Adipose tissue (tissue), 3 donors: ENCODE data around the gene GRK3. TPM values are rescaled to one million over a fixed set of nuclear protein-coding genes. Genes with fewer than 3 reads are reported as not detected.
"Not testable (repeated sequence)": the region's sequence is repeated elsewhere in the genome, so short reads cannot be mapped to it uniquely, and the experiment has no call there.

Experiments
- H3K27ac ChIP-seq: one replicate; pipeline ENCODE4 v1.5.1; 2013; ENCODE audit warnings: low read depth, low read length
- WGBS, 3 donors: extraction: QIAGEN DNeasy Blood & Tissue Kit; methylation state at CpG; one replicate each; pipeline ENCODE4 v1.1.7; 2013; 5-methylcytosine and 5-hydroxymethylcytosine counted together
- polyA plus RNA-seq, 3 donors: library from polyadenylated mRNA; stranded (reverse); fragments of 200-250 nt; gene quantifications; one replicate each; pipeline ENCODE4 v1.2.3, GENCODE V29; 2013
- donor health status: healthy with polysubstance abuse.
- donor health status: Bipolar disorder and iron deficiency.
- donor health status: healthy.

GRK3 gene
- polyA plus RNA-seq, 3 donors: 5.8 to 17.6 (median 8.8) TPM

DNA sequence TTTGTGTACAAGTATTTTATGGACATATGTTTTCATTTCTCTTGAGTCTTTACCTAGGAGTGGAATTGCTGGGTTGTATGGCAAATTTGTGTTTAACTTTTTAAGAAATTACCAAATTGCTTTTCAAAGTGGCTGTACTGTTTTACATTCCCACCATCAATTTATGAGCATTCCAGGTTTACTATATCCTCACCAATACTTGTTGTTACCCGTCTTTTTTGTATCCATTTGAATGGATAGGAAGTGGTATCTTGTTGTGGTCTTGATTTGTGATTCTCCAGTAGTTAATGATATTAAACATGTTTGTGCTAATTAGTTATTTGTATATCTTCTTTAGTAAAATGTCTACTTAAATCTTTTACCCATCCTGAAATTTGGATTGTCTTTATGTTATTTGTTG lies 46.8 kb downstream of the GRK3 start:
- WGBS, 3 donors: 92 to 96% (median 93%) methylated on average over 1 of the region's 1 CpG

DNA sequence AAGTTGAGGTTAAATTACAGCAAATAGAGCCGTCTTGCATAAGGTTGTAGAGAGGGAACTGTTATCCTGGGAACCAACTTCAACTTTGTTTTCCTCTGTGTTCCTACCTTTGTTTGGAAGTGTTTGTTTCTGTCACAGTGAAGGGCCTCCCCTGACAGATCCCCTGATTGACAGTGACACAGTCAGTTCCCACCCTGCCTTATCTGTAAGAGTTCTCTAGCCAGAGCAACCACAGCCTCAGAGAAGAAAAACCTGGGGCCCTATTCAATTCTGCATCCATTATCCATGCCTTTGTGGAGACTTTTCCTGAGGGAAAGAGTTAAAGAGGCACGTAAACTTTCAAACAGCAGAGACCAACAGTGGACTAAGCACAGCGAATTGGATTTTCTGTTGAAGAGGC lies 48.7 kb downstream of the GRK3 start:
- WGBS, 3 donors: no CpG with 5 or more reads among the region's 3 CpGs

More for the DNA sequence above, 46.8 kb downstream of the GRK3 start:
- H3K27ac ChIP-seq: not testable (repeated sequence)

DNA sequence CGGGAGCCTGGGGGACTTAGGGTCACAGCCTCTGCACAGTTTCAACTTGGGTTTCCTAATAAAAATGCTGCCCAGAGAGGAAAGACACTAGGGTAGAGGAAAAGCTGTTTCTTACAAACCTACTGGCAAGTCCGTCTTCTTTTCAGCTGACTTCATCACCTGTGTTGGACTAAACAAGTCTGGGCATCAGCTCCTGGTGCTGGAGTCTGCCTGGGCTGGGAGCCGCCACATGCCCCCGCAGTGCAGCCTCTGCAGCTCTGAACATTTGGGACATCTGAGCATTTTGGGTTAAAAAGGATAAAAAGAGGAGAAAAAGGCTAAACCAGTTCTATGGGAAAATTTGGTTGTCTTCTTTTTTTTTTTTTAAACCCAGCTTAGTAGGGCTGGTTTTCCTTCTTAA lies 49.1 kb downstream of the GRK3 start:
- H3K27ac ChIP-seq: not testable (repeated sequence)
- 89 to 94% (median 93%) methylated on average over 3 of the region's 4 CpGs for WGBS, 3 donors

More for the DNA sequence above, 48.7 kb downstream of the GRK3 start:
- not testable (repeated sequence) for H3K27ac ChIP-seq

DNA sequence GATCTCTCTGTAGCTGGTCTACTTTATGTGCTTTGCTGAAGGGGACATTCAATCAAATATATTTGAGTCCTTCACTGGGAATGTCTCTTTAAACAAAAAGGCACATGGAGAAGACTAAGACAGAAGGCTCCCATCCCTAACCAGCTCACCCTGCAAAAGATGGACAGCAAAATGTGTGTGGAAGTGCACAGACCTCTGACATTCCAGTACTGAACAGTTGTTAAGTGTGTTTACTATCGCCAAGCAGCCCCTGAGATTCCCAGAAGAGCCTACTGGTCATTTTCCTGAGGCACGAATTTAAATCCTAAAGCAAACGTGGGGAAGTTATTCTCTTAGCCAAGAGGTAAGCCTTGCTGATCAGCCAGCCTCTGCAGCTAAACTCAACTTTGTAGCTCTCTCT lies 50.3 kb downstream of the GRK3 start:
- H3K27ac ChIP-seq: not testable (repeated sequence)
- WGBS, 3 donors: 42 to 68% (median 50%) methylated on average over 3 of the region's 3 CpGs

DNA sequence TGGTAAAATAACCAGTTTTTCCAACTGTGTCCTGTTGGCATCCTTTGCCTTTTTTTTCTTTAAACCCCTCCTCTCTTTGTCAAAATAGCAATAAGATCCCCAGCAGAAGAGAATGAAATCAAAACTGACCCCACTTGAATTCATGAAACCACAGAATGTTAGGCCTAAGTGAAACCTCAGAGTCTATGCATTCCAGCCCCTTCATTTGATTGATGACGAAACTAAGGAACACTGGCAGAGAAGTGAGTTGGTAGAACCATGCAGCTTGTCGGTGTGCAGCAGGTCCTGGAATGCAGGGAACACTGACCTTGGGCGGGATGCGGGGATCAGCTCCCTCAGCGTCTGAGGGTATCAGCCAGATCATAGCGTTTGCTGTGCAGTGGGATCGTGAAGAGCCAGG lies 57.5 kb downstream of the GRK3 start:
- 62 to 83% (median 78%) methylated on average over 7 of the region's 7 CpGs for WGBS, 3 donors
- H3K27ac ChIP-seq: no peak overlapping the region

DNA sequence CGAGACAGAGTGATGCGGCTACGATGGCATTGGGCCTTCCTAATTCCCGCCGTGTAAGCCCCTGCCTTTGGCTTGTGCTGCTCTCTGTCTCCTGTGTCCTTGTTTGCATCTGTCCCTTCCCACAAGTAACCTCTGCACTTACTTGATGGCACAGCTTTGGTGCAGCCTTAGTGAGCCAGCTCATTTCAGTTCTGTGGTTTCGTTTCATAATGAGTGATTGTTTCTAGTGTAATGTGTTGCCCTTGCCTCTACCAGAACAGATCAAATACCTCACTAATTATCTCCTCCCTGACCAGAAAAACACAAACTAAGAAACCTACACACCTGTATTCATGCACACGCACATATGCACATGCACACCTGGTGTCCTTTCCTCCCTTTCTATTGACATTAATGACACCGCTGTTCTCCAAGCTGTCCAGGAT lies 58.8 kb downstream of the GRK3 start:
- no peak overlapping the region for H3K27ac ChIP-seq
- WGBS, 3 donors: 86 to 89% (median 89%) methylated on average over 8 of the region's 8 CpGs

DNA sequence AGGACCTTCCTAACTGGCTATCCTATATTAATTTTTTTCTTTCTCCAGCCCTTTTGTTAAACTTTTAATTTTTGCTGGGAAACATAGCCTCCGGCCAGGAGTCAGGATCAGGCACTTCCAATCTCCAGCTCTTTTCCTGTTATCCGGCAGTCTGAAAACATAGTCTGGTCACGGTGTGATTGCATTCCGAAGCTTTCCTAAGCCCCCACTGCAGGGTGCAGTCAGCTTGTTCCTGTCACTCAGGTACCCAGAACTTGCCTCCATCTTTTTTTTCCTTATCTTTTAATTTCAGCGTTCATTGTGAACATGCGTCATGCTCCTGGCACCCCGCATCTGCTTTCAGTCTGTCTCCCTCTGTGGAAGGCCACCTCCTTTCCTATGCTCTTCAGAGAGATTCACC lies 59.4 kb downstream of the GRK3 start:
- WGBS, 3 donors: 95 to 97% (median 97%) methylated on average over 7 of the region's 7 CpGs
- no peak overlapping the region for H3K27ac ChIP-seq

DNA sequence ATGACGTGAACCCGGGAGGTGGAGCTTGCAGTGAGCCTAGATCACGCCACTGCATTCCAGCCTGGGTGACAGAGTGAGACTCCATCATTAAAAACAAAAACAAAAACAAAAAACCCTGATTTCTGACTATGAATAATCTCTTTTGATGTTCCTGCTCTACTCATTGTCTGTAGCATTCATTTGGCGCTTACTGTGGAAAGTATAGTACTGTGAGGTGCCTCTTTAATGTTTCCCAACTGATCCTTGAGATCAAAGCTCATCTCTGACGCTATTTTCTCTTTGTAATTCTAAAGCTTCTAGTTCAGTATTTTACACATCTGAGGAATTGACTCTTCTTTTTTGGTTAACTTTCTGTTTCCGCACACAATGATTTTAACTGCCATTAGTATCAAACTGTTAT lies 60.0 kb downstream of the GRK3 start:
- 90 to 92% (median 90%) methylated on average over 6 of the region's 6 CpGs for WGBS, 3 donors
- H3K27ac ChIP-seq: no peak overlapping the region

DNA sequence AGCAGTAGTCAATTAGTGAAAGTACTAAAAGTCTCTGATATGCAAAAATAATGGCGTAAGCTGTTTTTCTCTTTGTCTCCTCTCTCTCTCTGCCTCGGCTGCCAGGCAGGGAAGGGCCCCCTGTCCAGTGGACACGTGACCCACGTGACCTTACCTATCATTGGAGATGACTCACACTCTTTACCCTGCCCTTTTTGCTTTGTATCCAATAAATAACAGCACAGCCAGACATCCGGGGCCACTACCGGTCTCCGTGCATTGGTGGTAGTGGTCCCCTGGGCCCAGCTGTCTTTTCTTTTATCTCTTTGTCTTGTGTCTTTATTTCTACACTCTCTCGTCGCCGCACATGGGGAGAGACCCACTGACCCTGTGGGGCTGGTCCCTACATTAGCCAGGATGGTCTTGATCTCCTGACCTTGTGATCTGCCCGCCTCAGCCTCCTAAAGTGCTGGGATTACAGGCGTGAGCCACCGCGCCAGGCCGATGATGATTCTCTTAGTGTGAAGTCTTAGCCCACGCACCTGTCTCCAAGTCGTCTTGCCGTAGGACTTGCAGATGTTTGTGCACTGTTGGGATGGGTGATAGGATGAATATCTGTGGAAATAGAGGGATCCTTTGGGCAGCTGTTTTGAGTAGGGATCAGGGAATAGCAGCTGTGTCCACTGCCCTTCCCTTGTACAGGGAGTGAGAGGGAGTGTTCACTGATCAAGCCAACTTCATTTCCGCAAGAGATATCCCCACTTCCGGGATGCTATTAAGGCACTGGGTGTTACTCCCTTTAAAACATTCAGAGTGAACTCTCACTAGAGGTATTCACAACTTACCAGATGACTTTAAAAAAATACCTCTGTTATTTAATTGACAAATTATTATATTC lies 61.5 kb downstream of the GRK3 start:
- 88 to 92% (median 90%) methylated on average over 17 to 20 of the region's 20 CpGs for whole genome bisulfite sequencing, 3 donors
- H3K27ac ChIP-seq: not testable (repeated sequence)

DNA sequence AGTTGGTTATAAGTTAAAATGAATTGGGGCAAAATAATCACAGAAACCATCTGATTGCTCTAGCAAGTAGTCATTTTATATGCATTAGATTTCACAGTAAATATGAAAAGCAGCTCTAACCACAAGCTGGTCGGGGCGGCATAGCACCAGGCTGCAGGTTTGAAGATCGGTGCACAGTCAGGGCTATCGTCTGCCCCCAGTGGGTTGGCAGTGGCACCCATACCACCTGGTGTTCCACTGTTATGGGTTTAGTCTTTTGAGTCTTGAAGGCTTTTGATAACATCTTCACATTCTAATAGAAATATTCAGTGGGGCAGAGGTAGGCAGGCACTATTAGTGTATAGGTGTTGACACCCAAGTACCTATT lies 62.1 kb downstream of the GRK3 start:
- H3K27ac ChIP-seq: no peak overlapping the region
- 80 to 97% (median 91%) methylated on average over 4 of the region's 4 CpGs for WGBS, 3 donors

DNA sequence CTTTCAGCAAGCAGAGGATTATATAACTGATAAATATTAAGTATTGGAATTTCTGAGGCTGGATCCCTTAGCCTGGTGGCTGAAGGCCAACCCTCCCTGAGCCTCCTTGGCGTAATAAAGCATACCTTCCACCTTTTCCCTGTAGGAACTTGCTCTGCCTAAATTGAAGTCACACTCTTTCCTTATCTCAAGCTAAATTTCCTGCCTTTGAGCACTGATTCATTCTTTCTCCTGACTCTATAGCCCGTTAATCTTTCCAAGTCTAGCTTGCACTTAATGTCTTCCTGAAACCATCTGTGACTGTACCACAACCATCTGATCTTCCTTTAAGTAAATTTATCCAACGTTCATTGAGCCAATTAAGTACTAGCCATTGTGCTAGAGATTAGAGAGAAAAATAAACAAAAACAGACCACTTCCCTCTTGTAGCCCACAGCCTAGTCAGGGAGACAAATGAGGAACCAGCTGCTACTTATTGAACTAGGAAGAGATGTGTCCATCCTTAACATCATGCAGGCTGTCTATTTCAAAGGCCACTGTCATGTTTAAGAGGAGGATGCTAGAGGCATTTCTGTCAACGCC lies 62.9 kb downstream of the GRK3 start:
- WGBS, 3 donors: 32 to 57% (median 35%) methylated on average over 4 of the region's 4 CpGs
- H3K27ac ChIP-seq: no peak overlapping the region

DNA sequence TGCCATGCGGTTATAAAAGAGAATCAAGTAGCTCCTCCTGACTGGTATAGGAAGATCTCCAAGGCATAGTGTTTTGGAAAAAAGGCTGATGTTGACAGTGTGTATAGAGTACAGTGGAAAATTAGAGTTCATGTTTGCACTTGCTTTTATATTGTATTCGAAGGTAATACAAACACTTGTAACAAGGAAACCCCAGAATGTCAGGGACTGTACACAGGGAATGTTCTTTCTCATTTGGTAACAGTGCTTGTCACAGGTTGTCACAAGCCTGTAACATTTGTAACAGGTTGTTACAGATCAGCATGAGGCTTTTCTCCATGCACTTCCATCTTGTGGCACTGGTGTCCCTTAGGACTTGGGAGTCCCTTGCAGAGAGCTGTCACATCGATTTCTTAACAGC lies 64.0 kb downstream of the GRK3 start:
- 61 to 74% (median 68%) methylated on average over 3 of the region's 3 CpGs for WGBS, 3 donors
- H3K27ac ChIP-seq: no peak overlapping the region

DNA sequence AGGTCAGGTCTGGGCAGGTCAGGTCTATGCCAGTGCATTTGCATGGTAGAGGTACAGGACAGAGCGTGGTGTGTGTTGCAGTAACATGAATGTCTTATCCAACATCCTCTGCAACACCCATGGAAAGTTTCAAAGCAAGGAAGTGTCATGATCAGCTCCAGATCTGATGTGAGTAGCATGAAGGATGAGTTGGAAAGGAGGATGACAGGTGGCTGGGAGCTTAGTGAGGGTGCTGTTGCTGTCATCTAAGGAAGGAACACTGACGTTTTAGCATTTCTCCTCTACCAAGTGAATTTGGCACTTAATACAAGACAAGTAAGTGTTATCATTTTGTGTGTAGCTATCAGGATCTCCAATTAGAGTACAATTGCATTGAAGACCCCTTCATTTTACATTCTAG lies 65.1 kb downstream of the GRK3 start:
- WGBS, 3 donors: 69 to 76% (median 75%) methylated on average over 2 of the region's 2 CpGs

DNA sequence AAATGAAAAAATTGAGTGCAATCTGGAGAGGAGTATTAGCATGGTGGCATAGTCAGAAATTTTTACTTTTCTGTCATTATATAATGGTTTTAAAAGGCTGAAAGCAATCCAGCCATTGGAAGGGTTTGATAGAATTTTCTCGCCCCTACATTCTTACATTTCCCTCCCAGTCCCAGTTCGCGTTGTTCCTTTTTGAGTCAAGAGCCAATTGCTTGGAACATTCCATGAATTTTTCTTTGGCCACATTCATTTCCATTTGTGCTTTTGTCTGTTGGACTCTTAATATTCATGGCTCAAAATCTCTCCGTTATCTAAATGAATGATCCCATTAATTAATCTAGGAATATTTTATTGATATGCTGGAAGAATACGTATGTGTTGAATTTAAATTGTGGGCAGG lies 66.0 kb downstream of the GRK3 start:
- 59 to 73% (median 64%) methylated on average over 5 of the region's 5 CpGs for WGBS, 3 donors
- no peak overlapping the region for H3K27ac ChIP-seq

More for the DNA sequence above, 65.1 kb downstream of the GRK3 start:
- no peak overlapping the region for H3K27ac ChIP-seq

DNA sequence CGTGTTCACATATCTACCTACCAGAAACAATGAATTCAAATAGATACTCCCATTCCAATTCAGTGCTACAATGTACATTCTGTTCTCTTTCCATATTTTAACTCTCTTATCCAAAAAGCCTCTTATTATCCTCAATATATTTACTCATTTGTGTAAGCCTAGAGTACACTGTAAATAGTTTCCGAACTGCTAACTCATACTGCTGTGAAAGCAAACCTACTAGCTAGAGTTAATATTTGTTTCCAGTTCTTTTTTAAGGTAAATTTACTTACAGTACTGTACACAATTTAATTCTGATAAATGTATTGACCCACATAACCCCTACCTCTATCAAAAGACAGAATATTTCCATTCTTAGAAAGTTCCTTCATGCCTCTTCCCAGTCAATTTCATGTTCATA lies 71.8 kb downstream of the GRK3 start:
- no peak overlapping the region for H3K27ac ChIP-seq
- 45 to 92% (median 87%) methylated on average over 2 of the region's 2 CpGs for WGBS, 3 donors

DNA sequence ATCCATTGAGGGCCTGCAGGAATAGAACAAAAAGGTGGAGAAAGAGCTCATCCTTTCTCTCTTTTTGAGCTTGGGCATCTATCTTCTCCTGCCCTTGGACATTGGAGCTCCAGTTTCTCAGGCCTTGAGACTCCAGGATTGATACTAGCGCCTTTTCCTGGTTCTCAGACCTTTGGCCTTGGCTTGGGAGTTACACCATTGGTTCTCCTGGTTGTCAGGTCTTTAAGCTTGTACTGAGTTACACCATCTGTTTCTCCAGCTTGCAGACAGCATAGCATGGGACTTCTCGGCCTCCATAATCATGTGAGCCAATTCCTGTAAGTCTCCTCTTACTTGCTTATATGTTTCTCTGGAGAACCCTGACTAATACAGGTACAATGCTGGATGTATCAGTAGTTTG lies 72.6 kb downstream of the GRK3 start:
- no peak overlapping the region for H3K27ac ChIP-seq
- WGBS, 3 donors: 70 to 83% (median 71%) methylated on average over 2 of the region's 2 CpGs

DNA sequence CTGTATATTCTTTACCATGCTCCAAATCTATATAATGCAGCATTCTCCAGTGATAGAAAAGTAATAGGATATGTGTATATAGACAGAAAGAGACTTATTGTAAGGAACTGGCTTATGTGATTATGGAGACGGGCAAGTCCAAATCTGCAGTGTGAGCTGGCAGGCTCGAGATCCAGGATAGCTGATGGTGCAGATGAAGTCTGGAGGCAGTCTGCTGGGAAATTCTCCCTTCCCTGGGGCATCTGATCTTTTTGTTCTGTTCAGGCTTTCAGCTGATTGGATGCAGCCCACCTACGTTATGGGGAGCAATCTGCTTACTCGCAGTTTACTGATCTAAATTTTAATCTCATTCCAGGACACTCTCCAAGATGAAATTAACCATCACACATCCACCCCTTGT lies 73.2 kb downstream of the GRK3 start:
- WGBS, 3 donors: 94 to 96% (median 94%) methylated on average over 4 of the region's 4 CpGs
- H3K27ac ChIP-seq: no peak overlapping the region

DNA sequence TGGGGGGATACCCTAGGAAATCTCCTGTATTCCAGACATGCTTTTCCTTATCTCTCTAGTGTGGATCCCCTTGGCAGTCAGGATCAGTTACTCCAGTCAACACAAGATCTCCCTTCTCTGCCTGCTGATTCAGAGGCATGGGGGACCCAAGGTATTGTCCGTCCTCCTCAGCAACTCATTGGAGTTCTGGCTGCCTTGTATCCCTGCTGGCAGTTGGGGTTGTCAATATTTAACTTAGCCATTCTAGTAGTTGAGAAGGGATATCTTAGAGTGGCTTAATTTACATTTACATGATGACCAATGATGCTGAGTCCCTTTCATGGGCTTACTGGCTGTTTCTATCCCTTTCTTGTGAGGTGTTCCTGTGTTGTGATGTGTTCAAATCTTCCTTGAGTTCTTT lies 74.2 kb downstream of the GRK3 start:
- no peak overlapping the region for H3K27ac ChIP-seq
- WGBS, 3 donors: 87 to 96% (median 95%) methylated on average over 1 of the region's 1 CpG

DNA sequence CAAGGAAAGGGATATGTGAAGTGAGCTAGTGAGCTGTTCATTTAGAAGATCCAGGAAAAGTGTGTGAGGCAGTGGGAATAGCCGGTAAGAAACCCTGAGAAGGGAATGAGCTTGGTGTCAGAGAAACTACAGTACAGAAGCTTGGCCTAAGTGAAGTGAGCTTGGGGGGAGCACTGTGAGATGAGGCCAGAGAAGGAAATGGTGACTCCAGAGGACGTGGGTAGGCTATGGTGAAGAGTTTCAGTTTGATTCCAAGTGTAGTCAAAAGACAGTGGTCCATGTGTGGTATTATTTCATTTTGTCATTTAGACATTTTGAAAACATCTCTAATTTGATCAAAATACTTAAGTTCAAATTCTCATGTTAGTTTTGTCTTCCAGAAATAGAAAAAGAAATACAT lies 77.2 kb downstream of the GRK3 start:
- no peak overlapping the region for H3K27ac ChIP-seq
- WGBS, 3 donors: 80 to 98% (median 84%) methylated on average over 2 of the region's 2 CpGs
